ENCODE results near the gene ARFGEF3.
"Not testable (repeated sequence)": the region's sequence is repeated elsewhere in the genome, so short reads cannot be mapped to it uniquely, and the experiment has no call there.

ARFGEF3 gene

DNA sequence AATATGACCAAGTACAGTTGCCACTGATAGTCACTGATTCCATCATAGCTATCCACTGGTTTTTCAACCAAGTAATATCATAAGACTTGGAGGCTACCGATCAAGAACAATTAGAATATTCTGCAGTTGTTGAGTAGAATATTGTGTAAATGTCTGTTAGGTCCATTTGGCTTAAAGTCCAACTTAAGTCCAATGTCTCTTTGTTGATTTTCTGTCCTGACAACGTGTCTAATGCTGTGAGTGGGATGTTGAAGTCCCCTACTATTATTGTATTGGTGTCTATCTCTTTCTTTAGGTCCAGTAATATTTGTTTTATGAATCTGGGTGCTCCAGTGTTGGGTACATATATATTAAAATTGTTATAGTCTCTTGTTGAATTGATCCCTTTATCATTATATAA, 13.9 kb downstream of the ARFGEF3 start:
- no peak for DNase-seq

DNA sequence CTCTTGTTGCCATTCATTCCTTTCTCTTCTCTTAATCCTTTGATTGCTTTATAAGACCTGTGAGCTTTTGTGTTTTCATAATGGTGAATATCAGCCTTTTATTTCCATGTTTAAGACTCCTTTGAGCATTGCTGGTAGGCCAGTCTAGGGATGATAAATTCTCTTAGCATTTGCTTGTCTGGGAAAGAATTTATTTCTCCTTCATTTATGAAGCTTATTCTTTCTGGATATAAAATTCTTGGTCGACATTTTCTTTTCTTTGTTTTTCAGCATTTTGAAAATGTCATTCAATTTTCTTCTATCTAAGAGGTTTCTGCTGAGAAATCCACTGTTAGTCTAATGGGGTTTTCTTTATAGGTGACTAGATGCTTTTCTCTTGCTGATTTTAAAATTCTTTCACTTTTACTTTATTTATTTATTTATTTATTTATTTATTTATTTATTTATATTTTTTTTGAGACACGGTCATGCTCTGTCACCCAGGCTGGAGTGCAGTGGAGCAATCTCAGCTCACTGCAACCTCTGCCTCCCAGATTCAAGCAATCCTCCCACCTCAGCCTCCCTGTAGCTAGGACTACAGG, 15.0 kb downstream of the ARFGEF3 start:
- DNase-seq, result no peak

DNA sequence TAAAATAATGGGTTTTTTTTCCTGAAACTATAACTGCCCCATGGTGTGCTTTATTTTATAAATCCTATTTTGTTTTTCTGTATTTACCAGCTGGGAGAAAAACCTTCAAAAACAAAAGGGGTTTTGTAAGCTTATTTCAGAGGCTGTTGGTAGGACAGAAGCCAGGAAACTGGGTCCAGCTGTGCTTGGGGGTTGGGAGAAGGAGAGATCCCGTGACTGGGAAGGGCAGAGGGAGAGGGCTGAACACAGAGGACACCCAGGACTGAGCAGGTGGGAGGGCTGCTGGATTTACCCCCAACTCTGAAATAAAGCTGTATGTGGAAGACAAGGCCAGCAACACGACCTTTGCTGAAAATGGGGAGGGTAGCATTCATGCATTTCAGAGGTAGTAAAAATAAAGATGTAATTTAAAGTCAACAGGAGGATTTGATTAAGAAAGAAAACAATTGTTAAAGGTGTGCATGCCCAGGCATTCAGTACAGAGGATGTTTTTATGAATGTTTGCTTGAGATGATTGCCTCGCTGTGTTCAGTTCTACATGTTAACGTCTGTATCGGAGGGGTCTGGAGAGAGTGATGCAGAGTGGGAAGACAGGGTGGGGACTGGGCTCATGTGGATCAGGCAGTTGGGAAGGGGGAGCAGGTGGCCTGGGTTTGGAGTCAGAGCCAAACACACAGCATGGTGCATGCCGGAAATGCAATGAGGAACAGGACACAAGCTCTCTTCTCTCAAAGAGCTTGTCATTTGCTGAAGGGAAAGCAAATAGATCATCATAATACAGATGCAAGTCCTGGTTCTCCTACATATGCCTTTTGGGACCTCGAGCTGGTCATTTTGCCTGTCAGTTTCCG, 21.4 kb downstream of the ARFGEF3 start:
- DNase-seq, result no peak

DNA sequence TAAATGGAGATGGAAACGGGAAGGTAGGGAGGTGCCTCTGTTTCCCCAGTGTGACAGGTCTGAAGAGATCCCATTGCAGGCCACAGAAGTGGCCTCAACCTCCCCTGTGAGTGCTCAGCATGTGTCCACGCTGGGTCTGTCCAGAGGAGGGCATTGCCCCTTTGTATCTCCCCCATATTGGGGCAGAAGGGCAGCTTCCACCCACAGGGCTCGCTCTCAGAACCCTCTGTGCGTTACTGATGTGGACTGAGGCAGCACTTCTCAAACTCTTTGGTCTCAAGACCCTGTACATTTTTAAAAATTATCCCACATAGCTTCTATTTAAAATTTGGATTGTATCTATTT, 22.0 kb downstream of the ARFGEF3 start:
- no peak for DNase-seq

DNA sequence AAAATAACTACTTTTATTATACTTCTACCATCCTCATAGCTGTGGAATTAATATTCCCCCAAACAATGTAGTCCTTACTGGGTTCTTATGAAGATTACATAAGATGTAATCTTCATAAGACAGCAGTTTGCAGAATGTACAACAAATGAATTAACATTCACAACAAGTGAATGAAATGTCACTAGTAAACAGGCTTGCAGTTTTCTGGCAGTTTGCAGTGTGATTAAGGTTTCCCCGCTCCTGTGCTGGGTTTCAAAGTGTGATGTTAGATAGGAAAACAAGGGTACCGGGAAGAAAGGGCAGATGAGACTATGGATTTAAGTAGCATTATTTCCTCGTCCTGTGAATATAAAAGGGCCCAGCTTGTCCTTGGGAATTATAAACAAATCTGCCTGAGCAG, 22.5 kb downstream of the ARFGEF3 start:
- no peak for DNase-seq

DNA sequence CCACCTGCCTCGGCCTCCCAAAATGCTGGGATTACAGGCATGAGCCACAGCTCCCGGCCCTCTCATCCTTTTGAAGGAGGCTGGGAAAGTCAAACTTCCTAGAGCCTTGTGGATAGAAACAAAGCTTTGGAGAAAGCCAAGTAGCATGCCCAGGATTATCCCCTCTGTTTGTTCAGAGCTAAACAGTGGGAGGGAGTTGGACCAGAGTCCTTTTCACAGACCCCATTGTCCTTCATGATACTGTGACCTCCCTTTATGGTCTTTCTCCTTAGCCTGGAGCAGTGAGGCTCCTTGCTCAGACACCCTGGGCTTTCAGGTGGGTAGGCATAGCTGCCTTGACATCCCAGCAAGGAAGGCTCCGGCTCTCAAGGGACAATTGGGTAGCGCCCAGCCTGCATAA, 25.4 kb downstream of the ARFGEF3 start:
- DNase-seq, result no peak

DNA sequence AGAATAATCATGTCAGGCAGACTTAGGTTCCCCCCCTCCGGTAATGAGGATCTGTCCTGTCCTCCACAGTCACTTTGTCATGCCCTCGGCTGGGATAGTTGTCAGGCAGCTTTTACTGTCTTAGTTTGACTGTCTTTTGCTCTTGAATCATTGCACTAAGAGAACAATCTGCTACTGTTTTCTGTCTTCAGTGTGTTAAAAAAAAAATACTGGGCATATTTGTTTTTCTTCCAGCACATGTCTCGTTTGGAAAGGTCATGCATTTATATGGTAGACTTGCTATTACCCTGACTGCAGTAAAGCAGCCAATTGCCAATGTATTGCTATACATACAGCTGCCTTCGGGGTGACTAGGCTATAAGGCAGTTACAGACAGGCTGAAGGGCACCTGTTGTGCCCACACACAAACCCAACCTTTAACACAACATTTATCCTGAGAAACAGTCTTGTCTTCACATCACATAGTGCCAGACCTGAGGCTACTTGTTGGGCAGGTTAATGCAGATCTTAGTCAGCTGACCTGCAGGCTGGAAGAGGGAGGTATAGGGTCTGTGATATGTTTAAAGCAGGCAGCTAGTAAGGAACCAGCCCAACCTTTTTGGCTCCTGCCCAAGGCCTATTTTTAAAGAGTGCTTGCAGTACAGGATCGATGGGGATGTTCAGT, 26.7 kb downstream of the ARFGEF3 start:
- DNase-seq, result no peak

DNA sequence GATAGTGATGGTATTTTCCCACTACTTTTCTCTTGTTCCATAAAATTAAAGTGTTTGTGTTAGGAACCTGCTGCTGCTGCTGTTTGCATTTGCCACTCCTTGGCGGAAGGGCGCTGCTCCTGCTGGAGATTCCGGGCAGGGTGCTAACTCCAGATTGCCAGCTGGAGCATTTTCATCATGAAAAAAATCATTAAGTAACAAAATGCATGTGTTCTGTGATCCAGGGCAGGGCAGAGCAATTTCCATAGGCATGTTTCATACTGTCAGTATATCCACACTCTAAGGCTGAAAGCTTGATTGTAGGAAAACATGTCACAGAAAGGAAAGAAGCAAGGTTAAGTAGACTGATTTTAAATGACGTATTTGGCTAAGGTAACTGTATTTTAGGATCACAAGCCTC, 32.5 kb downstream of the ARFGEF3 start:
- no peak for DNase-seq

DNA sequence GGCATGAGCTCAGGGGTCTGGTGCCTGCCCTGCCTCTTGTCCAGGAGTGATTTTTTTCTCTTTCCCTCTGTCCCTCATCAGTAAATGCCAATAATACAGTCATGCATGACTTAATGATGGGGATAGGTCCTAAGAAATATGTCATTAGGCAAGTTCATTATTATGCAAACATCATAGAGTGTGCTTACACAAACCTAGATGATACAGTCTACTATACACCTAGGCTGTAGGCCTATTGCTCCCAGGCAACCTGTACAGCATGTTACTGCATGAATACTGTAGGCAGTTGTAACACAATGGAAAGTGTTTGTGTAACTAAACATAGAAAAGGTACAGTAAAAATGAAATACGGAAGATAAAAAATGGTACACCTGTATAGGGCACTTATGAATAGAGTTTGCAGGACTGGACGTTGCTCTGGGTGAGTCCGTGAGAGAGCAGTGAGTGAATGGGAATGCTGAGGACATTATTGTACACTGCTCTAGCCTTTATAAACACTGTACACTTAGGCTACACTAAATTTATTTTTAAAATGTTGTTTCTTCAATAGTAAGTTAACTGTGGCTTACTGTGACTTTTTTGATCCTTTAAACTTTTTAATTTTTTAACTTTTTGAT, 34.5 kb downstream of the ARFGEF3 start:
- DNase-seq, result no peak

DNA sequence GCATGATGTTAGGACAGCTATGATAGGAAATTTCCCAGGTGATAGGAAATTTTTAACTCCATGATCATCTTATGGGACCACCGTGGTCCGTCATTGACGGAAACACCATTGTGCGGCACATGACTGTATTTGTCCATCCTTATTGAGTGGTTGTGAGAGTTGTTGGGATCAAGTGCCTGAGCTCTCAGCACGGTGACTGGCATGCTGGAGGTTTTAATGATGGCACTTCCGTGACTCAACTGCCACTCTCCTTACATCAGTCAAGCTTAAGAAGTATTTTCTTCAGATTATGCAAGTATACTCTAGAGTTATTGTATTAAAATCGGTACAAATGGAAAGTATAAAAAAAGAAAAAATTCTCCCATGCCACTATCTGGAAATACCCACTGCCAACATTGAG, 35.8 kb downstream of the ARFGEF3 start:
- DNase-seq, result no peak

DNA sequence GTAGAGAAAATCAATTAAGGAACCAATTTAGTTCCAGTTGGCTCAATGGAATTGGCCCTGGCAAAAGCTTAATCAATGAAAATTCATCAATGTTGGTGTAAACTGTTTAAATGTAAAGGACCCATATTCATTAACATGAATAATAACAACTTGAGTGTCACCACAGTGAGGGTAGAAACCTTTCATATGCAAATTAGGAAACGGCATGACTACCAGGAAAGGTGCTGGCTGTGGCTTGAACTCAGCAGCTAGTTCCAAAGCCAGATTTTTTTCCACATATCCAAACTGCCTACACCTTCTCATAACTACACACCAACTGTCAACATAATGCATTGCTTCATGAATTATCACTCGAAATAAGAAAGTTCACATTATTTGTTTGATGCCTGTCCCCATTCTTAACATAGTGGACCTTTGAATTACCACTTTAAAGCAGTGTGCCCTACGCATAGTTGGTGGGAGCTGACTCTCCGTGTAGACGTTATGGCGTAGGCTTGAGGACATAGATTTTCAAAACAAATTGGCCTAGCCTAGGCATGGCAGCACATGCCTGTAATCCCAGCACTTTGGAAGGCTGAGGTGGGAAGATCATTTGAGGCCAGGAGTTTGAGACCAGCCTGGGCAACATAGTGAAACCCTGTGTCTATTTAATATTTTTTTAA, 36.8 kb downstream of the ARFGEF3 start:
- no peak for DNase-seq

DNA sequence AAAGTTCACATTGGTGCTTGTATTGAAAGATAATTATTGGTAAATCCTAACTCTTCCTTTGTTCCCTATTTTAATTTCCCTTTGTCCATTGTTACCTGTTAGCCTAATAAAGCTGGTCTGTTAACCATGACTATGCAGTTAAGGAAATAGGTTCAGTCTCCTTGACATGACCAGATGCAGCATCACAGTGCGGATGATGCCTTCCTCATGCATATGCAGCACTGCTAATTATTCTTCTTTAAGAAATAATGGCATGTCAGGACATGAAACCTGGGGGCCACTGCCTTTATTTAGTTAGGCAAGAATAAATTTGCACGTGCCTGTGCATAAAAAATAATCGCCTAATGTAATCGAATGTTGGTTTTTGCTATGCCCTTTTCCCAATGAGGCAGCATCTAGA, 40.1 kb downstream of the ARFGEF3 start:
- no peak for DNase-seq

DNA sequence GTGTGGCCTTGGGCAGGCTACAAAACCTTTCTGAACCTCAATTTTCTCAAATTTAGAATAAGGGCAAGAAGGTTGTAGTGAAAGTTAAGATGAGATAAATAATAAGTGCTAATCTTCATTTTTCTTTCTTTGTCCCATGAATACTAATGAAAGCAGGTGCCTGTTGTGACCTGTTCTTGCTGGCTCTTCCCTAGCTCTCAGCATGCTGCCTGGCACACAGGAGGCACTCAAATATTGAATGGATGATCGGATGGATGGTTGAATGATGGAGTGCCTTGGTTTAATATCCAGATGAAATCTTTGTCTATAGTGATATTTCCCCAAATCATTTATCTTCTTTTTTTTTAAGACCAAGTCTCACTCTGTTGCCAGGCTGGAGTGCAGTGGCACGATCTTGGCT, 41.6 kb downstream of the ARFGEF3 start:
- no peak for DNase-seq

DNA sequence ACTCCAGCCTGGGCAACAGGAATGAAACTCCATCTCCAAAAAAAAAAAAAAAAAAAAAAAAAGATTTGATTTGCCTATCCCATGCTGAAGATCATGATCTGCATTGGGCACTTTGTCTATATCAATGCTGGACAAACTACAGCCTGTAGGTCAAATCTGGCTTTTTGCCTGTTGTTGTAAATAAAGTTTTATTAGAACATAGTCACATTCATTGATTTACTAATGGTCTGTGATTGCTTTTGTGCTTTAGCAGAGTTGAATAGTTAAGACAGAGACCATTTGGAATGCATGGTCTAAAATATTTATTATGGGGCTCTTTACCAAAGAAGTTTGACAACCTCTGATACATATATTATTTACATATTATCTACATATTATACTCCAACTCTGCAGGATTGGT, 42.6 kb downstream of the ARFGEF3 start:
- no peak for DNase-seq

DNA sequence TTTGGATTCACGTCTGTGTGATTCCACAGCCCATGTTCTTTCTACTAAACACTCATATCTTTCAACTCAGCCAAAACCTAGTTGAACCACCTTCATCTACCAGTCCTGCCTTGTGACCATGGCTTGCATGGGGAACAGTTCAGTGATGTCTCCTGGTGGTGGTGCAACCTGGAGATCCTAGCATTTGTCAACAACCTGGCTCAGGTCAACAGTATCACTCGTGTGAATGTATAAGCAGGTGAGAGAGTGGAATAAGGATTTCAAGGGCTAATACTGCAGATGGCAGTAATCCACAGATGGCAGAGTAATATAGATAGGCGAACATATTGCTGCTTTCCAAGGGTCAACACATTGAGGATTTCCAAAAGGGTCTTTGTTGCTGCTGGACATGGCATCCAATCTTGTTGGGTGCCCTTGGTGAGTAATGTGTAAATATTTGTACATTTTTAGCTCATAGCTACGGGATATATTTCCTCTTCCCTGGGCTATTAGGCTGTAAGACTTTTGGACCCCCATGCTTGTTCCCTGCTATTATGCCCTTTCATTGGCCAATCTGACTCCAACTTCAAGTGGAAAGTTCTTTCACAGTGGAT, 43.1 kb downstream of the ARFGEF3 start:
- DNase-seq, result no peak

DNA sequence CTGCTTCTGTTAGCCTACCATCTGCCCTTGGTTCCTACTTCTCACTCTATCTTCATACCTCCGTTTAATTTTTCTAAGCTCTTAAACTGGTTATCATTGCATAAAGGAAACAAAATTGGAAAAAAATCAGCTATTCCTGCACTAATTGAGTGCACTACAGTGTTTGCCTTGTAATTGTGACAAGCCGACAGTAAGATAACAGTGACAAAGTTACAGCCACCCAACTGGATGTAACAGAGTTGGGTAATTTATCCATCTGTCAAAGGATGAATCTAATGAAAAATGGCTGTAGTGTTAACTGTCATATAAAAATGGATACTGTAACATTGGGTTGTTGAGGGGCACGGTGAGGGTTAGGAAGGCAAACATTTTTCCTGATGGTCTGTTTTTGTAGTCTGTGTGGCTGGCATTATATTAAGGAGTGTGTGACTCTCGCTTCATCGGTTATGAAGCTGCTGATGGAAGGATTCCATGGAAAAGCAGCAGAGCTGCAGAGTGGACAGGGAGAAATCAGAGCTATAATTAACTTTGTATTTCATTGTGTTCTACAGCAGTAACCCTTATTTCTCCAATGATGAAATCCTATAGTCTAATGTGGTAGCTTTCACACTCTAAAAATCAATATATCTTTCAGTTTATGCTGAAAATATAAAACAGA, 43.8 kb downstream of the ARFGEF3 start:
- no peak for DNase-seq

DNA sequence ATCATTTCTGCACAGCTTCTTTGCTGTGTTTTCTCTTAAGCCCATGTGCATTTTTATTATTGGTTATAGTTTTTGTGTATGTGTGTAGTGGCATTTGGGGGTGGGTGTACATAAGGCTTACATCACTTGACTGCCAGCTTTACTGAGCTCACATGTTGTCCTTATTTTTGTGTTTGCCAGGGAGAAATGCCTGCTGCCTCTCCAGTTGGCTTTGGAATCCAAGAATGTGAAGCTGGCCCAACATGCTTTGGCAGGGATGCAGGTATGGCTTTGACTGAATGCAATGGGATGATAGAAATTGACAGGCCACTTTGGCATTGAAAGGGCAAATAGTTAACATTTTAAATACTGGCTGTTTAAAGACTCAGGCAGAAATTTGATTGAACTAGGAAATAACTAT, 45.1 kb downstream of the ARFGEF3 start:
- no peak for DNase-seq

DNA sequence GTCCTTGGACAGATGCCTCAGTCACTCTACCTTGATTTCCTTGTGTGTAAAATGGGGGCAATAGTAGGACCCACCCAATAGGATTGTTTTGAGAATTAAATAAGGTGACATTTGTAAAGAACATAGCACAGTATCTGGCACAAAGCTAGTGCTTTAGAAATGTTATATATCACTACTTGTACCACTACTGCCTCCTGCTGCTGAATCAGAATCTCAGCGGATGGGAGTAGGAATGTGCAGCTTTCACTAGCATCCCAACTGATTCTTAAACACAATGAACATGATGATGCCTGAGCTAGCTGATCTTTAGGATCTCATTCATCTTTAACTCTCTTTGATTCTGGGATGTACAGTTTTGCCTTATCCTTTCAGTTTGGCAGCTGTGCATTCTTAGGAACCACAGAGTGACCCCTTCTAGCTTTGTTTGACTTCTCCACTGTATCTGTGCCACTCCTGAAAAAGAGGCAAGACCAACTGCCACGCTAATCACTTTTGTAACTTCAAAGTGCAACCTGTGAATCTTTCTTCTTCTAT, 49.4 kb downstream of the ARFGEF3 start:
- DNase-seq, result no peak

DNA sequence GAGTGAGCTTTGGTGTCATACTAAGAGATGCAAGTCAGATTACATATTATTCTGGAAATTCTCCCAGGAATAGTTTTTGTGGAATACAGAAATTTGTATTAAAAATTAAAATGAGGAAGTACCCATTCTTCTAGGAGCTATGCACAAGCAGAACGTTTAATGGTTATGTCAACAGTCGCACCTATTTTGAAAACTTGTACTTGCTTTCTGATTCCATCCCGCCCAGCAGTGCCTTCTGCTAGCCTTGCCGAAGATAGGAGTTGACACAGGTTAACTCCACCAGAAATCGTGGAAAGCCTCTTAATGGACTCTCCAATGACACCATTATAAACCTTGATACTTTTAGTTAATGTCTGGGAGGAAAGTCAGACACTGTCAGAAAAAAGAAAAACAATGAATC, 49.9 kb downstream of the ARFGEF3 start:
- DNase-seq, result no peak

DNA sequence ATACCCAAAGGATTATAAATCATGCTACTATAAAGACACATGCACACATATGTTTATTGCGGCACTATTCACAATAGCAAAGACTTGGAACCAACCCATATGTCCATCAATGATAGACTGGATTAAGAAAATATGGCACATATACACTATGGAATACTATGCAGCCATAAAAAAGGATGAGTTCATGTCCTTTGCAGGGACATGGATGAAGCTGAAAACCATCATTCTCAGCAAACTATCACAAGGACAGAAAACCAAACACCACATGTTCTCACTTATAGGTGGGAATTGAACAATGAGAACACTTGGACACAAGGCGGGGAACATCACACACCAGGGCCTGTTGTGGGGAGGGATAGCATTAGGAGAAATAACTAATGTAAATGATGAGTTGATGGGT, 50.8 kb downstream of the ARFGEF3 start:
- not testable (repeated sequence) for DNase-seq

DNA sequence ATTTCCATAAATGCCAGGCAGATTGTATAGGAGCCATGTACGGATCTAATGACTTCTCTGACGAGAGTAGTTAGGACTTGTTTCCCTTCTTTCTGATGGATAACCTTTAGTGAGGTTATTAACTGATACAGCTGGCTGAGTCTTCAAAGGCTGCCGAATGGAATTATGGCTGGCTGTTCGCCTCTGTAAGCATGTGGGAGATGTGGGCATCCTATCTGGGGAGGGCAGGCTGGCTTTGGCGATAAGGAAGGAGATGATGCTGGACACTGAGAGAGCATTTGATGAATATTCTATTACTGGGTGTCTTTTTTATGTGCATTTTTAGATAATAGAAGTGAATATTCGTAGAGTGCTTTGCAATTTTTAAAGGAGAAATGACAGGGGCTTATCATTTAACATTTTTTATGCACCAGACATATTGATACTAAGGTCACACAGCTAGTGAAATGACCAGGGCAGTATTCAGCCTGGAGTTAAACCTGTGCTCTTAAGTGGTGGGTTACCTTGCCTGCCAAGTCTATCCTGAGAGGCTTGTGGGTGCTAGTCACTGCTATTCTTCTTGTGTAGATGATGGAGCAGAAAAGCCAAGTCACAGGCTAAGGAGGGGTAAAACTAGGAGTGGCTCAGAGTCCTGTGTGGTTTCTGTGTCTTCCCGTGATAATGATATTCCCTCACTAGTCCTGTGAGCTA, 53.5 kb downstream of the ARFGEF3 start:
- no peak for DNase-seq

DNA sequence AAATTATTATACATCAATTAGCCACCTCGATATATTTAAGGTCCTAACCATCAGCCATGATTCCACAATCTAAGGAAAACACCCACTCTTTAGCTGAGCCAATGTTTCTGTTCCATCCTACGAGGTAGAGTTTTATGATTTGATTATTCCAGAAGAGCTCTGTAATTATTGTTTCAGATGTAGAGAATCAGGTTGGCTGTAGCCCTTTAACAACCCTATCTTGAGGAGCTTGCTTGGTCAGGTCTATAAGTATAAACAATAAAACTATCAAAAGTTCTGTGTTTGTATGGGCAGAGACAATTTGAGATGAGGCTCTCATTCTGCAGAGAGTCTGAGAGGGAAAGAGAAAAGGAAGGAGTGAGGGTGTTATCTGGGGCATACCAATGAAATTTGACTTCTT, 56.7 kb downstream of the ARFGEF3 start, which contains the start of gene PBOV1:
Gene PBOV1 (minus strand): TSS at position 43 of the 400 bp plus-strand sequence. CDS start 96 bp downstream, outside the sequence.
- DNase-seq, result no peak
